Vagina (tissue), 2 donors: ENCODE measurements around the gene CCDC167. TPM values are rescaled to one million over a fixed set of nuclear protein-coding genes. Genes with fewer than 3 reads are reported as not detected.

Experiments used
- DNase-seq, 2 donors: peaks; one replicate each; pipeline ENCODE4 v3.0.0-alpha.2; 2017; ENCODE audit errors: extremely low spot score in 2 of 2
- H3K27ac ChIP-seq: fragments of 200-600 bp; sonication (generic); one replicate; pipeline ENCODE4 v1.5.1; 2019
- H3K27me3 ChIP-seq: fragments of 200-600 bp; sonication (generic); one replicate; pipeline ENCODE4 v1.5.1; 2019
- H3K36me3 ChIP-seq, 2 donors: fragments of 200-600 bp; sonication (generic); one replicate each; pipeline ENCODE4 v1.5.1; 2017 to 2019
- H3K4me1 ChIP-seq: fragments of 200-600 bp; sonication (generic); one replicate; pipeline ENCODE4 v1.5.1; 2019
- H3K4me3 ChIP-seq, 2 donors: fragments of 200-600 bp; sonication (generic); 1 replicate in 1 of 2; 2 replicates in 1 of 2; pipeline ENCODE4 v1.5.1; 2016 to 2019
- H3K9me3 ChIP-seq: fragments of 200-600 bp; sonication (generic); one replicate; pipeline ENCODE4 v1.5.1; 2019
- CTCF ChIP-seq, 3 experiments: fragments of 450-650 bp in 2 of 3; fragments of 200-600 bp in 1 of 3; sonication (generic) in 1 of 3; IDR thresholded peaks; one replicate each; pipeline ENCODE4 v1.5.1; 2017 to 2019; ENCODE audit warnings: antibody characterized with exemption in 3 of 3, mild to moderate bottlenecking in 2 of 3, moderate library complexity in 2 of 3
- POLR2A ChIP-seq, 2 donors: fragments of 450-650 bp; IDR thresholded peaks; one replicate each; pipeline ENCODE4 v1.6.1; 2017; ENCODE audit warnings: antibody characterized with exemption in 2 of 2, mild to moderate bottlenecking in 2 of 2, moderate library complexity in 2 of 2
- POLR2AphosphoS5 ChIP-seq, 2 donors: sonication (generic); formaldehyde crosslinking; IDR thresholded peaks; one replicate each; pipeline ENCODE4 v1.9.0; 2017; ENCODE audit warnings: antibody characterized with exemption in 2 of 2, mild to moderate bottlenecking in 2 of 2, low read depth in 1 of 2; ENCODE audit not compliant: insufficient read depth in 1 of 2
- intact Hi-C: fragments of 100-400 bp; cut with DNase I; formaldehyde crosslinking; loops from one replicate; pipeline ENCODE4 v1.15.1; 2023
- total RNA-seq: library from RNA; depleted of rRNA; stranded (reverse); fragments of >200 nt; gene quantifications from one replicate; pipeline ENCODE4 v1.2.3, GENCODE V29; 2016

Gene CCDC167
- total RNA-seq, 1 donor from 2014 or later: 34.6 TPM

GRCh38 chr6:37546141-37546871 lies 46.6 kb upstream of the CCDC167 start:
- Histone ChIP-seq H3K27ac (no peak overlapping the region), H3K36me3 (no peaks in the 10 kb centered on the region), H3K4me1 (peaks cover 7% of the 10 kb centered on the region), H3K9me3 (no peaks in the 10 kb centered on the region), H3K4me3 (no peak overlapping the region), H3K27me3 (no peaks in the 10 kb centered on the region)
- no peak for DNase-seq
- intact Hi-C loops: no loop called here
- no peak for TF ChIP-seq POLR2A (IDR thresholded peaks at IDR 0.05)
- no peak for TF ChIP-seq POLR2AphosphoS5 (IDR thresholded peaks at IDR 0.05; ENCODE audit: insufficient read depth in 1 of 2, low read depth in 1 of 2)
- no peak for TF ChIP-seq CTCF (IDR thresholded peaks at IDR 0.05)

DNA sequence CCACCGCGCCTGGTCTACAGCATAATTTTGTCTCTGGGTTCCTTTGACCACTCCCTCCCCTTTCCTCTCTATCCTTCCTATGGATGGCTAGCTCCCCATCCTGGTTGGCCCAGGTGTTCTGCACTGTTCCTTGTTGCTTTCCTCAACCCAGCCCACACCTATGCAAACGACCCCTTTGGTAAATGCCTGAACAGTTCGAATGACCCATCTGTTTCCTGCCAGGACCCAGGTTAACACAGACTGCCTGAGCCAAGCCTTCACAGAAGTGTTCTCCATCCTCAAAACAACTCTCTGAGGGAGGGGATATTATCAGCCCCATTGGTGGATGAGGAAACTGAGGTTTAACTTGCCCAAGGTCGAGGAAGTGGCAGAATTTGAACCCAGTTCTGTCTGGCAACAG lies 44.8 kb upstream of the CCDC167 start:
- Histone ChIP-seq H3K4me1 (peaks cover 7% of the 10 kb centered on the region), H3K9me3 (no peaks in the 10 kb centered on the region), H3K4me3 (no peak overlapping the region), H3K27me3 (no peaks in the 10 kb centered on the region), H3K27ac (no peak overlapping the region), H3K36me3 (no peaks in the 10 kb centered on the region)
- intact Hi-C loops: no loop called here
- TF ChIP-seq POLR2AphosphoS5 (IDR thresholded peaks at IDR 0.05; ENCODE audit: insufficient read depth in 1 of 2, low read depth in 1 of 2): no peak
- no peak for TF ChIP-seq POLR2A (IDR thresholded peaks at IDR 0.05)
- no peak for TF ChIP-seq CTCF (IDR thresholded peaks at IDR 0.05)
- no peak for DNase-seq

GRCh38 chr6:37543361-37543760 lies 43.7 kb upstream of the CCDC167 start:
- Histone ChIP-seq H3K36me3 (no peaks in the 10 kb centered on the region), H3K4me1 (peaks cover 7% of the 10 kb centered on the region), H3K27me3 (no peaks in the 10 kb centered on the region), H3K27ac (no peak overlapping the region), H3K9me3 (no peaks in the 10 kb centered on the region), H3K4me3 (no peak overlapping the region)
- DNase-seq: no peak
- TF ChIP-seq POLR2AphosphoS5 (IDR thresholded peaks at IDR 0.05; ENCODE audit: insufficient read depth in 1 of 2, low read depth in 1 of 2) (no peak), CTCF (IDR thresholded peaks at IDR 0.05) (no peak), POLR2A (IDR thresholded peaks at IDR 0.05) (no peak)
- intact Hi-C loops: no loop called here

DNA sequence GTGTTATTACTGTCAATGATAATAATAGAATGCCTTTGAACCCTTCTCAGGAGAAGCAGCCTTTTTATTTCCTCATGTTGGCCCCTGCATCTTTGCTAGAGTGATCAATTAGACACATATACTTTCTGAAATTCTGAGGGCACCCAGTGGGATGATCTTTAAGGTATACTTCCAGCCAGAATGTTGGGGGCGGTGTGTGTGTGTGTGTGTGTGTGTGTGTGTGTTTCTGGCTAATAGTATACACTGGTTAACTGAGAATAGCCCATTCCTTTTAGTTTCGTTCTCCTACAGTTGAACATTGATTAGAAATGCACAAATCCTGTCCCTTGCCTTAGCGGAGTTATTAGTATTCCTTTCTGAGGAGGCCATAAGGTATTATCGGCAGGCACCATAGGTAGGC lies 41.7 kb upstream of the CCDC167 start:
- H3K36me3 ChIP-seq: no peaks in the 10 kb centered on the region
- no peaks in the 10 kb centered on the region for H3K9me3 ChIP-seq
- no peaks in the 10 kb centered on the region for H3K27me3 ChIP-seq
- TF ChIP-seq POLR2AphosphoS5 (IDR thresholded peaks at IDR 0.05; ENCODE audit: insufficient read depth in 1 of 2, low read depth in 1 of 2) (no peak), CTCF (IDR thresholded peaks at IDR 0.05) (no peak), POLR2A (IDR thresholded peaks at IDR 0.05) (no peak)
- no peak for DNase-seq
- H3K4me3 ChIP-seq: no peak overlapping the region
- H3K27ac ChIP-seq: no peak overlapping the region
- intact Hi-C loops: no loop called here
- peaks cover 2% of the 10 kb centered on the region for H3K4me1 ChIP-seq

- DNase-seq: no peak
- H3K27ac ChIP-seq: no peak overlapping the region
- no peak for TF ChIP-seq POLR2AphosphoS5 (IDR thresholded peaks at IDR 0.05; ENCODE audit: insufficient read depth in 1 of 2, low read depth in 1 of 2)
- H3K4me1 ChIP-seq: peaks cover 12% of the 10 kb centered on the region
- no peaks in the 10 kb centered on the region for H3K9me3 ChIP-seq
- no peaks in the 10 kb centered on the region for H3K27me3 ChIP-seq
- no peak overlapping the region for H3K4me3 ChIP-seq
- H3K36me3 ChIP-seq: no peaks in the 10 kb centered on the region
- intact Hi-C loops: no loop called here
Measured at GRCh38 chr6:37540390-37540789, 40.7 kb upstream of the CCDC167 start.
